HG03108 (cell line): ENCODE data around the gene ADISSP.
A peak's percentile ranks its signal among the peaks of the same experiment; 100 is the strongest.

Experiments used
- ATAC-seq: cut with Tn5 transposase; IDR thresholded peaks from one replicate; pipeline ENCODE4 v1.9.1; 2021; ENCODE audit warnings: moderate library complexity; ENCODE audit not compliant: unreplicated experiment

Gene ADISSP

GRCh38 chr20:3767427-3768341, at the start of gene ADISSP:
Gene ADISSP, minus strand, starts transcription at chr20:3767753. Its CDS starts 7,653 bp downstream, at chr20:3760100.
- peak; percentile 96 for ATAC-seq

- ATAC-seq = no peak
These were observed 48.3 kb upstream of the ADISSP start for GRCh38 chr20:3815703-3816315.

- ATAC-seq = no peak
These were observed 47.5 kb upstream of the ADISSP start for GRCh38 chr20:3814928-3815495.

GRCh38 chr20:3813848-3814581, 46.5 kb upstream of the ADISSP start:
- no peak for ATAC-seq

- no peak for ATAC-seq
These were observed 45.7 kb upstream of the ADISSP start for GRCh38 chr20:3812975-3813847.

GRCh38 chr20:3812259-3812681, 44.7 kb upstream of the ADISSP start:
- ATAC-seq = no peak

- no peak for ATAC-seq
These were observed 44.1 kb upstream of the ADISSP start for GRCh38 chr20:3811467-3812258.

- no peak for ATAC-seq
These were observed 41.0 kb upstream of the ADISSP start for GRCh38 chr20:3808544-3808943.

GRCh38 chr20:3804781-3805180, 37.2 kb upstream of the ADISSP start:
- ATAC-seq = no peak

- ATAC-seq = no peak
These were observed 36.8 kb upstream of the ADISSP start for GRCh38 chr20:3804254-3804751.

GRCh38 chr20:3803854-3804253, 36.3 kb upstream of the ADISSP start:
- no peak for ATAC-seq

- ATAC-seq = no peak
These were observed 35.7 kb upstream of the ADISSP start for GRCh38 chr20:3803289-3803688.

- no peak for ATAC-seq
These were observed 35.1 kb upstream of the ADISSP start for GRCh38 chr20:3802524-3803239.

- no peak for ATAC-seq
These were observed 34.3 kb upstream of the ADISSP start for GRCh38 chr20:3801846-3802245.

- ATAC-seq = no peak
These were observed 33.7 kb upstream of the ADISSP start for GRCh38 chr20:3801299-3801698.

- no peak for ATAC-seq
These were observed 33.3 kb upstream of the ADISSP start for GRCh38 chr20:3800878-3801260.

GRCh38 chr20:3800256-3800877, 32.8 kb upstream of the ADISSP start:
- ATAC-seq = no peak

GRCh38 chr20:3798908-3799248, 31.3 kb upstream of the ADISSP start:
- no peak for ATAC-seq
